Lung (tissue), 12 donors: ENCODE data around the gene LRP1B. TPM values are rescaled to one million over a fixed set of nuclear protein-coding genes. Genes with fewer than 3 reads are reported as not detected.
"Not testable (repeated sequence)": the region's sequence is repeated elsewhere in the genome, so short reads cannot be mapped to it uniquely, and the experiment has no call there.

ENCODE experiments used
- ATAC-seq: fragments of 200-7000 bp; cut with Tn5 transposase; one replicate; pipeline ENCODE4 v1.9.1; 2020; ENCODE audit warnings: moderate number of reproducible peaks; ENCODE audit not compliant: insufficient read depth, low FRiP score
- DNase-seq, 3 donors: peaks; one replicate each; pipeline ENCODE4 v3.0.0-alpha.2; 2013 to 2017
- H3K27ac ChIP-seq, 2 donors: one replicate each; pipeline ENCODE4 v1.5.1; 2013; ENCODE audit warnings: mild to moderate bottlenecking in 2 of 2, moderate library complexity in 2 of 2, control low read depth in 1 of 2, inconsistent platforms in 1 of 2, low read depth in 1 of 2, low read length in 1 of 2
- H3K27me3 ChIP-seq, 3 donors: one replicate each; pipeline ENCODE4 v1.5.1; 2013; ENCODE audit warnings: low read length in 2 of 3; ENCODE audit not compliant: control insufficient read depth in 3 of 3, insufficient read depth in 3 of 3
- H3K36me3 ChIP-seq, 4 donors: one replicate each; pipeline ENCODE4 v1.5.1; 2013; ENCODE audit warnings: low read length in 4 of 4, mild to moderate bottlenecking in 1 of 4, moderate library complexity in 1 of 4; ENCODE audit not compliant: control insufficient read depth in 4 of 4, insufficient read depth in 4 of 4
- H3K4me1 ChIP-seq, 5 donors: one replicate each; pipeline ENCODE4 v1.5.1; 2013; ENCODE audit warnings: low read length in 5 of 5, mild to moderate bottlenecking in 2 of 5, moderate library complexity in 1 of 5; ENCODE audit not compliant: control insufficient read depth in 5 of 5, insufficient read depth in 5 of 5
- H3K4me3 ChIP-seq: one replicate; pipeline ENCODE4 v1.5.1; 2013; ENCODE audit warnings: mild to moderate bottlenecking, control low read depth, moderate library complexity
- H3K9ac ChIP-seq, 2 donors: one replicate each; pipeline ENCODE4 v1.5.1; 2013; ENCODE audit warnings: low read length in 2 of 2, control low read depth in 1 of 2; ENCODE audit not compliant: insufficient read depth in 1 of 2
- H3K9me3 ChIP-seq, 4 donors: one replicate each; pipeline ENCODE4 v1.5.1; 2013; ENCODE audit warnings: low read length in 3 of 4, mild to moderate bottlenecking in 1 of 4, moderate library complexity in 1 of 4; ENCODE audit not compliant: control insufficient read depth in 4 of 4, insufficient read depth in 3 of 4
- WGBS, 2 donors: extraction: QIAGEN DNeasy Blood & Tissue Kit; methylation state at CpG; one replicate each; pipeline ENCODE4 v1.1.7; 2013; 5-methylcytosine and 5-hydroxymethylcytosine counted together
- polyA plus RNA-seq, 2 donors: library from polyadenylated mRNA; stranded (reverse); fragments of 200-250 nt; gene quantifications; one replicate each; pipeline ENCODE4 v1.2.1, GENCODE V29; 2013
- total RNA-seq, 2 donors: library from RNA; depleted of rRNA in 1 of 2; stranded (reverse); fragments of >200 nt in 1 of 2; gene quantifications; one replicate each; pipeline ENCODE4 v1.2.1, GENCODE V29; 2014 to 2021
- TF ChIP-seq, protein P1 (sequence below): IDR thresholded peaks from 2 replicates; pipeline ENCODE4 v1.5.1; 2012; ENCODE audit warnings: mild to moderate bottlenecking; ENCODE audit errors: control extremely low read depth, extremely low read depth
- donor health status: control.
- donor health status: control.
- donor health status: Bipolar disorder and iron deficiency.
- donor health status: healthy.
- donor health status: DM: yes; HTN: yes; CAD: no.

LRP1B gene
- total and polyA plus RNA-seq, 4 donors = 0.01 to 6.5 (median 0.16) TPM

- H3K36me3 ChIP-seq = no peaks in the 10 kb centered on the region
- no peaks in the 10 kb centered on the region for H3K4me1 ChIP-seq
- no peaks in the 10 kb centered on the region for H3K27me3 ChIP-seq
- no peaks in the 10 kb centered on the region for H3K9me3 ChIP-seq
- 76 to 85% methylated on average over 3 of the region's 3 CpGs for WGBS, 2 donors
- DNase-seq = no peak
- no peak overlapping the region for H3K4me3 ChIP-seq
- no peak for ATAC-seq
- TF ChIP-seq, protein P1, sequence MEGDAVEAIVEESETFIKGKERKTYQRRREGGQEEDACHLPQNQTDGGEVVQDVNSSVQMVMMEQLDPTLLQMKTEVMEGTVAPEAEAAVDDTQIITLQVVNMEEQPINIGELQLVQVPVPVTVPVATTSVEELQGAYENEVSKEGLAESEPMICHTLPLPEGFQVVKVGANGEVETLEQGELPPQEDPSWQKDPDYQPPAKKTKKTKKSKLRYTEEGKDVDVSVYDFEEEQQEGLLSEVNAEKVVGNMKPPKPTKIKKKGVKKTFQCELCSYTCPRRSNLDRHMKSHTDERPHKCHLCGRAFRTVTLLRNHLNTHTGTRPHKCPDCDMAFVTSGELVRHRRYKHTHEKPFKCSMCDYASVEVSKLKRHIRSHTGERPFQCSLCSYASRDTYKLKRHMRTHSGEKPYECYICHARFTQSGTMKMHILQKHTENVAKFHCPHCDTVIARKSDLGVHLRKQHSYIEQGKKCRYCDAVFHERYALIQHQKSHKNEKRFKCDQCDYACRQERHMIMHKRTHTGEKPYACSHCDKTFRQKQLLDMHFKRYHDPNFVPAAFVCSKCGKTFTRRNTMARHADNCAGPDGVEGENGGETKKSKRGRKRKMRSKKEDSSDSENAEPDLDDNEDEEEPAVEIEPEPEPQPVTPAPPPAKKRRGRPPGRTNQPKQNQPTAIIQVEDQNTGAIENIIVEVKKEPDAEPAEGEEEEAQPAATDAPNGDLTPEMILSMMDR = no peak
- H3K9ac ChIP-seq = no peak overlapping the region
- H3K27ac ChIP-seq = no peak overlapping the region
Observed at GRCh38 chr2:142097711-142098110, 33.1 kb downstream of the LRP1B start.

DNA sequence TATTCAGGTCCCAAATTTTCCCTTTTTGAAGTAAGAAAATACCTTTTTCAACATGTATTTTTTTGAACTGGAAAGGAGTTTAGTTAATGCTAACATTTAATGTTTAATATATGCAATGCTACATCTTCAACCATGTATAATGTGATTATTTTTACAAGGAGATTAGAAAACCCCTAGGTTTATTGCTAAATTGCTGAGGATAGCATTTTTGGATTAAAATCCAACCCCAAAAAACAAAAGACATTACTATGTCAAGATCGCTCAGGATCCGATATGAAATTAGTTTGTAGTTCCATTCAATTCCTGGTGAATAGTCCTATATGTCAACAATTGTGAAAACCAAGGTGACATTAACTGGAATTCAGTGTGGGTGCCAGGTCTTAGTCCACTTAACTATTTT is 35.2 kb downstream of the LRP1B start:
- ATAC-seq (no peak), DNase-seq (no peak)
- Histone ChIP-seq H3K4me1 (no peaks in the 10 kb centered on the region), H3K36me3 (no peaks in the 10 kb centered on the region), H3K27ac (no peak overlapping the region), H3K9me3 (peaks cover 0 to 4% (median 0%) of the 10 kb centered on the region in 4 donors), H3K9ac (no peak overlapping the region), H3K4me3 (no peak overlapping the region), H3K27me3 (no peaks in the 10 kb centered on the region)
- 91 to 94% methylated on average over 2 of the region's 2 CpGs for WGBS, 2 donors
- TF ChIP-seq, protein P1 = no peak

- no peak for ATAC-seq
- Histone ChIP-seq H3K27me3 (no peaks in the 10 kb centered on the region), H3K36me3 (no peaks in the 10 kb centered on the region), H3K4me3 (no peak overlapping the region), H3K27ac (no peak overlapping the region), H3K9me3 (peaks cover 0 to 4% (median 0%) of the 10 kb centered on the region in 4 donors), H3K4me1 (no peaks in the 10 kb centered on the region), H3K9ac (no peak overlapping the region)
- 69 to 88% methylated on average over 2 of the region's 2 CpGs for WGBS, 2 donors
- DNase-seq = no peak
- TF ChIP-seq, protein P1 = no peak
Observed at GRCh38 chr2:142094233-142094632, 36.6 kb downstream of the LRP1B start.

DNA sequence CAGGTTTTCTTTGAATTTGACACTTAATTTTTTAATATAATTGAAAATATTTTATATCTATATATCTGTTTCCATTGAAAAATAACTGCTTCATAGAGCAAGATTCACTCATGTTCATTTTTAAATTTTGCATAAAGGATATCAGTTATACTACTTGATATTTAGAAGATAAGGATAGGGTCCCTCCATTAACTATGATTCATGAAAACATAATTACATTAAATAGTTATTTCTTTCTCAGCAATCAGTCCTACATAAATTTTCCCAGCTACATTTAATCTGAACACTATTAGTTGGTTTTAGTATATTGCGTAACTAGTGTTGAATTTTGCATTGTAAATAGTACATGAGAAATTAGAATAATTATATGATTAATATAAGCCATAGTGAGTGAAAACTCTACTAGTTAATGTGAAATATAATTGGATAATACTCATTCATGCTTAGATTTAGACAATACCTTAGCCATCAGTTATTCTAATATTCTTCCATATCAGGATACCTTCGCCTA is 42.7 kb downstream of the LRP1B start:
- Histone ChIP-seq H3K9ac (no peak overlapping the region), H3K27ac (no peak overlapping the region), H3K27me3 (no peaks in the 10 kb centered on the region), H3K4me1 (no peaks in the 10 kb centered on the region), H3K36me3 (no peaks in the 10 kb centered on the region), H3K9me3 (peaks cover 0 to 4% (median 0%) of the 10 kb centered on the region in 4 donors), H3K4me3 (no peak overlapping the region)
- DNase-seq (no peak), ATAC-seq (no peak)
- TF ChIP-seq, protein P1 = no peak
- 89 to 97% methylated on average over 2 of the region's 2 CpGs for WGBS, 2 donors

DNA sequence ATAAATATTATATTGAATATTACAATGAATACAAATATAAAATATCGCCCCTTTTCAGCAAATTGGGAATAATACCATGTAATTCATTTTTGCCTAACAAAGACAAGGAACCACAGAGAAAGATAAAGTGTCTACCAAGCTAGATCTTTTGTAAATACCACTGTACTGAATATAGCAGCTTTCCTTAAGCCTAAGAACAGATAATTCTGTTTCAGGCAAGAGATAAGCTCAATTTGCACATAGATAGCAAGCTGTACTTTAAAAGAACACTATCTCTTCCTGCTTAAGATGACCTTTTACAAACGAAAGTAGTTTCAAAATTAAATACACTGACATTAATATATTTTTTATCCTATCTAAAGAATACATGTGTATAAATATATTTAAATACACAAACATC is 43.2 kb downstream of the LRP1B start:
- not testable (repeated sequence) for H3K36me3 ChIP-seq, H3K9me3 ChIP-seq, ATAC-seq, DNase-seq, H3K27ac ChIP-seq, H3K27me3 ChIP-seq, H3K4me3 ChIP-seq, H3K4me1 ChIP-seq, H3K9ac ChIP-seq
- WGBS, 2 donors = 51 to 67% methylated on average over 2 of the region's 2 CpGs
